Suprapubic skin (tissue), 4 donors: ENCODE data around the gene CACNA1H.

Source experiments
- CTCF ChIP-seq, 2 donors: fragments of 200-600 bp in 1 of 2; fragments of 450-650 bp in 1 of 2; sonication (generic) in 1 of 2; IDR thresholded peaks; one replicate each; pipeline ENCODE4 v1.5.1; 2016 to 2019; ENCODE audit warnings: antibody characterized with exemption in 2 of 2, mild to moderate bottlenecking in 1 of 2, moderate library complexity in 1 of 2
- POLR2A ChIP-seq, 2 donors: fragments of 450-650 bp; IDR thresholded peaks; one replicate each; pipeline ENCODE4 v1.6.1; 2017; ENCODE audit warnings: antibody characterized with exemption in 2 of 2, mild to moderate bottlenecking in 2 of 2, moderate library complexity in 2 of 2
- POLR2AphosphoS5 ChIP-seq, 3 donors: sonication (generic); formaldehyde crosslinking; IDR thresholded peaks; one replicate each; pipeline ENCODE4 v1.6.1; 2017; ENCODE audit warnings: antibody characterized with exemption in 3 of 3

GRCh38 chr16:1123525-1124230, 29.2 kb upstream of the CACNA1H start:
- no peak for TF ChIP-seq POLR2AphosphoS5 (IDR thresholded peaks at IDR 0.05)
- TF ChIP-seq CTCF (IDR thresholded peaks at IDR 0.05): no peak
- TF ChIP-seq POLR2A (IDR thresholded peaks at IDR 0.05): no peak
